ENCODE results near the gene GRK5.

GRK5 gene

GRCh38 chr10:119443970-119444660 lies 236.7 kb downstream of the GRK5 start:
- DNase-seq (ENCODE audit: low read depth), result no peak

GRCh38 chr10:119444866-119445265 lies 237.5 kb downstream of the GRK5 start:
- no peak for DNase-seq (ENCODE audit: low read depth)

- peak; percentile 73 for DNase-seq (ENCODE audit: low read depth)
Measured at GRCh38 chr10:119445311-119445934, 238.1 kb downstream of the GRK5 start.

- DNase-seq (ENCODE audit: low read depth), result no peak
Measured at GRCh38 chr10:119445935-119446317, 238.6 kb downstream of the GRK5 start.

GRCh38 chr10:119446441-119447277 lies 239.3 kb downstream of the GRK5 start:
- DNase-seq (ENCODE audit: low read depth), result no peak

- no peak for DNase-seq (ENCODE audit: low read depth)
Measured at GRCh38 chr10:119447421-119447820, 240.1 kb downstream of the GRK5 start.

GRCh38 chr10:119447823-119448546 lies 240.6 kb downstream of the GRK5 start:
- no peak for DNase-seq (ENCODE audit: low read depth)

GRCh38 chr10:119448628-119449584 lies 241.5 kb downstream of the GRK5 start:
- no peak for DNase-seq (ENCODE audit: low read depth)

- no peak for DNase-seq (ENCODE audit: low read depth)
Measured at GRCh38 chr10:119449760-119450461, 242.5 kb downstream of the GRK5 start.

GRCh38 chr10:119450606-119451299 lies 243.4 kb downstream of the GRK5 start:
- DNase-seq (ENCODE audit: low read depth), result no peak

GRCh38 chr10:119451300-119451896 lies 244.0 kb downstream of the GRK5 start:
- no peak for DNase-seq (ENCODE audit: low read depth)

GRCh38 chr10:119452396-119452795 lies 245.0 kb downstream of the GRK5 start:
- DNase-seq (ENCODE audit: low read depth), result no peak

- no peak for DNase-seq (ENCODE audit: low read depth)
Measured at GRCh38 chr10:119453313-119453712, 245.9 kb downstream of the GRK5 start.

GRCh38 chr10:119454316-119454715 lies 246.9 kb downstream of the GRK5 start:
- no peak for DNase-seq (ENCODE audit: low read depth)

- DNase-seq (ENCODE audit: low read depth), result no peak
Measured at GRCh38 chr10:119454990-119455389, 247.6 kb downstream of the GRK5 start.

- DNase-seq (ENCODE audit: low read depth), result no peak
Measured at GRCh38 chr10:119455609-119456434, 248.5 kb downstream of the GRK5 start.

- no peak for DNase-seq (ENCODE audit: low read depth)
Measured at GRCh38 chr10:119456435-119456810, 249.1 kb downstream of the GRK5 start.

GRCh38 chr10:119457966-119458766 lies 250.8 kb downstream of the GRK5 start:
- no peak for DNase-seq (ENCODE audit: low read depth)
